Keratinocyte (primary cell): ENCODE data around the gene YLPM1. TPM values are rescaled to one million over a fixed set of nuclear protein-coding genes. Genes with fewer than 3 reads are reported as not detected.

ENCODE experiments used
- DNase-seq: peaks from one replicate; pipeline ENCODE4 v3.0.0-alpha.2; 2011; ENCODE audit warnings: low read depth, missing footprints, low spot score
- FAIRE-seq: peaks from 2 replicates; lab custom pipeline; 2011; peaks lifted over from hg19 to GRCh38; lab: Jason Lieb, UNC
- H2AFZ ChIP-seq: 2 replicates; pipeline ENCODE4 v1.6.0; 2012; ENCODE audit warnings: low read length, control low read depth, inconsistent platforms; ENCODE audit not compliant: control insufficient read depth
- H3K27ac ChIP-seq: 2 replicates; pipeline ENCODE4 v1.5.1; 2011; ENCODE audit warnings: low read length; ENCODE audit not compliant: control insufficient read depth, insufficient read depth
- H3K27me3 ChIP-seq: 3 replicates; pipeline ENCODE4 v1.6.0; 2011; ENCODE audit warnings: low read length; ENCODE audit not compliant: control insufficient read depth, insufficient read depth; ENCODE audit errors: extremely low read depth
- H3K36me3 ChIP-seq, 2 experiments: 2 replicates in 1 of 2; 3 replicates in 1 of 2; pipeline ENCODE4 v1.5.1; 2011; ENCODE audit warnings: low read length in 2 of 2, mild to moderate bottlenecking in 1 of 2; ENCODE audit not compliant: control insufficient read depth in 2 of 2, insufficient read depth in 2 of 2; ENCODE audit errors: extremely low read depth in 1 of 2
- H3K4me1 ChIP-seq: 3 replicates; pipeline ENCODE4 v1.5.1; 2011; ENCODE audit warnings: low read length; ENCODE audit not compliant: control insufficient read depth, insufficient read depth; ENCODE audit errors: extremely low read depth
- H3K4me2 ChIP-seq: 3 replicates; pipeline ENCODE4 v1.6.0; 2011; ENCODE audit warnings: low read depth, low read length; ENCODE audit not compliant: control insufficient read depth, insufficient read depth; ENCODE audit errors: extremely low read depth
- H3K4me3 ChIP-seq, 3 experiments: fragments of 200-600 bp in 1 of 3; sonication (generic) in 1 of 3; 2 replicates in 2 of 3; 3 replicates in 1 of 3; pipeline ENCODE4 v1.5.1; 2011 to 2016; ENCODE audit warnings: low read length in 3 of 3, mild to moderate bottlenecking in 3 of 3, control low read depth in 2 of 3, inconsistent platforms in 1 of 3, low read depth in 1 of 3, mixed read lengths in 1 of 3, mixed run types in 1 of 3, moderate library complexity in 1 of 3; ENCODE audit not compliant: control insufficient read depth in 2 of 3, insufficient read depth in 2 of 3; ENCODE audit errors: extremely low read depth in 1 of 3
- H3K79me2 ChIP-seq: 2 replicates; pipeline ENCODE4 v1.6.0; 2012; ENCODE audit warnings: low read length; ENCODE audit not compliant: control insufficient read depth, insufficient read depth
- H3K9ac ChIP-seq: 3 replicates; pipeline ENCODE4 v1.6.0; 2011; ENCODE audit warnings: low read length; ENCODE audit not compliant: control insufficient read depth, insufficient read depth; ENCODE audit errors: extremely low read depth
- H3K9me1 ChIP-seq: 3 replicates; pipeline ENCODE4 v1.6.0; 2011; ENCODE audit warnings: low read length; ENCODE audit not compliant: control insufficient read depth, insufficient read depth; ENCODE audit errors: extremely low read depth
- H3K9me3 ChIP-seq: 2 replicates; pipeline ENCODE4 v1.5.1; 2012; ENCODE audit warnings: low read depth, low read length; ENCODE audit not compliant: control insufficient read depth
- H4K20me1 ChIP-seq: 3 replicates; pipeline ENCODE4 v1.6.0; 2011; ENCODE audit warnings: low read length; ENCODE audit not compliant: control insufficient read depth, insufficient read depth; ENCODE audit errors: extremely low read depth
- CTCF ChIP-seq, 3 experiments: IDR thresholded peaks in 1 of 3; conservative IDR thresholded peaks in 1 of 3; optimal IDR thresholded peaks in 1 of 3; 2 replicates in 2 of 3; 3 replicates in 1 of 3; pipeline versions ENCODE3 to v1.5.1; 2011; ENCODE audit warnings: low read length in 3 of 3, mild to moderate bottlenecking in 3 of 3, moderate library complexity in 2 of 3, control low read depth in 1 of 3, inconsistent platforms in 1 of 3; ENCODE audit not compliant: insufficient read depth in 2 of 3; ENCODE audit errors: extremely low read depth in 1 of 3
- EZH2 ChIP-seq: IDR thresholded peaks from one replicate; pipeline ENCODE4 v1.6.1; 2012; ENCODE audit warnings: inconsistent platforms, mild to moderate bottlenecking, low read length, moderate library complexity
- dilution Hi-C: fragments of 300-500 bp; cut with MboI; formaldehyde crosslinking; loops from one replicate; pipeline ENCODE4 v1.7.0; 2020; ENCODE audit warnings: low sequenced_read_pairs; ENCODE audit not compliant: extremely low pct_ligation_motif_present
- polyA plus RNA-seq, 5 experiments: library from polyadenylated mRNA; depleted of rRNA in 3 of 5; stranded (reverse) in 3 of 5; stranded (forward) in 1 of 5; unstranded in 1 of 5; fragments of >200 nt; gene quantifications; 1 replicate in 1 of 5; 2 replicates in 3 of 5; 3 replicates in 1 of 5; pipeline versions ENCODE4 v1.2.1 to v1.2.3, GENCODE V29; 2011 to 2012; ENCODE audit warnings: missing spikeins in 2 of 5, low read depth in 1 of 5, low replicate concordance in 1 of 5

The YLPM1 gene
- polyA plus RNA-seq, 1 donor (not counting 4 experiments of a cell fraction or from before 2014, with no cell fraction given), result 10.0 TPM

GRCh38 chr14:74865156-74865555, 102.0 kb downstream of the YLPM1 start:
- dilution Hi-C loops, result no loop called here
- H3K9ac ChIP-seq, result no peak overlapping the region
- no peaks in the 10 kb centered on the region for H3K36me3 ChIP-seq
- no peak overlapping the region for H3K4me2 ChIP-seq
- H3K9me3 ChIP-seq, result no peaks in the 10 kb centered on the region
- no peak for TF ChIP-seq EZH2
- no peak for TF ChIP-seq CTCF (optimal IDR thresholded peaks at IDR 0.05 in 1 of 3, IDR thresholded peaks at IDR 0.05 in 1 of 3, conservative IDR thresholded peaks at IDR 0.05 in 1 of 3; ENCODE audit: extremely low read depth in 1 of 3, insufficient read depth in 2 of 3, low read length in 3 of 3)
- H3K27me3 ChIP-seq, result peaks cover 8% of the 10 kb centered on the region
- no peaks in the 10 kb centered on the region for H3K79me2 ChIP-seq
- no peaks in the 10 kb centered on the region for H3K9me1 ChIP-seq
- H3K4me3 ChIP-seq, result no peak overlapping the region
- FAIRE-seq (no peak), DNase-seq (no peak)
- no peaks in the 10 kb centered on the region for H3K4me1 ChIP-seq
- no peak overlapping the region for H3K27ac ChIP-seq
- no peaks in the 10 kb centered on the region for H4K20me1 ChIP-seq
- H2AFZ ChIP-seq, result no peak overlapping the region

GRCh38 chr14:74866708-74867389, 103.7 kb downstream of the YLPM1 start:
- FAIRE-seq, result no peak
- H3K9ac ChIP-seq, result no peak overlapping the region
- no peak overlapping the region for H3K27ac ChIP-seq
- dilution Hi-C loops, result no loop called here
- no peak overlapping the region for H2AFZ ChIP-seq
- H3K9me3 ChIP-seq, result no peaks in the 10 kb centered on the region
- H3K4me1 ChIP-seq, result no peaks in the 10 kb centered on the region
- no peak overlapping the region for H3K4me3 ChIP-seq
- H3K36me3 ChIP-seq, result no peaks in the 10 kb centered on the region
- DNase-seq, result no peak
- H3K9me1 ChIP-seq, result no peaks in the 10 kb centered on the region
- peaks cover 8% of the 10 kb centered on the region for H3K27me3 ChIP-seq
- no peak for TF ChIP-seq EZH2
- no peak overlapping the region for H3K4me2 ChIP-seq
- no peaks in the 10 kb centered on the region for H3K79me2 ChIP-seq
- no peaks in the 10 kb centered on the region for H4K20me1 ChIP-seq

- no peaks in the 10 kb centered on the region for H3K9me3 ChIP-seq
- H3K9ac ChIP-seq, result no peak overlapping the region
- no peaks in the 10 kb centered on the region for H3K4me1 ChIP-seq
- TF ChIP-seq EZH2 (no peak), CTCF (optimal IDR thresholded peaks at IDR 0.05 in 1 of 3, IDR thresholded peaks at IDR 0.05 in 1 of 3, conservative IDR thresholded peaks at IDR 0.05 in 1 of 3; ENCODE audit: extremely low read depth in 1 of 3, insufficient read depth in 2 of 3, low read length in 3 of 3) (no peak)
- H2AFZ ChIP-seq, result no peak overlapping the region
- H3K9me1 ChIP-seq, result no peaks in the 10 kb centered on the region
- H3K4me2 ChIP-seq, result no peak overlapping the region
- dilution Hi-C loops, result no loop called here
- H4K20me1 ChIP-seq, result no peaks in the 10 kb centered on the region
- no peak for FAIRE-seq
- no peak for DNase-seq
- H3K27ac ChIP-seq, result no peak overlapping the region
- H3K36me3 ChIP-seq, result no peaks in the 10 kb centered on the region
- peaks cover 8% of the 10 kb centered on the region for H3K27me3 ChIP-seq
- H3K79me2 ChIP-seq, result no peaks in the 10 kb centered on the region
- no peak overlapping the region for H3K4me3 ChIP-seq
These were observed 104.6 kb downstream of the YLPM1 start for GRCh38 chr14:74867673-74868072.
